GM21723 (cell line): ENCODE data around the gene SYCE3.

Experiments
- ATAC-seq: cut with Tn5 transposase; IDR thresholded peaks from one replicate; pipeline ENCODE4 v1.9.1; 2021; ENCODE audit warnings: mild to moderate bottlenecking, moderate library complexity; ENCODE audit not compliant: unreplicated experiment

The SYCE3 gene

DNA sequence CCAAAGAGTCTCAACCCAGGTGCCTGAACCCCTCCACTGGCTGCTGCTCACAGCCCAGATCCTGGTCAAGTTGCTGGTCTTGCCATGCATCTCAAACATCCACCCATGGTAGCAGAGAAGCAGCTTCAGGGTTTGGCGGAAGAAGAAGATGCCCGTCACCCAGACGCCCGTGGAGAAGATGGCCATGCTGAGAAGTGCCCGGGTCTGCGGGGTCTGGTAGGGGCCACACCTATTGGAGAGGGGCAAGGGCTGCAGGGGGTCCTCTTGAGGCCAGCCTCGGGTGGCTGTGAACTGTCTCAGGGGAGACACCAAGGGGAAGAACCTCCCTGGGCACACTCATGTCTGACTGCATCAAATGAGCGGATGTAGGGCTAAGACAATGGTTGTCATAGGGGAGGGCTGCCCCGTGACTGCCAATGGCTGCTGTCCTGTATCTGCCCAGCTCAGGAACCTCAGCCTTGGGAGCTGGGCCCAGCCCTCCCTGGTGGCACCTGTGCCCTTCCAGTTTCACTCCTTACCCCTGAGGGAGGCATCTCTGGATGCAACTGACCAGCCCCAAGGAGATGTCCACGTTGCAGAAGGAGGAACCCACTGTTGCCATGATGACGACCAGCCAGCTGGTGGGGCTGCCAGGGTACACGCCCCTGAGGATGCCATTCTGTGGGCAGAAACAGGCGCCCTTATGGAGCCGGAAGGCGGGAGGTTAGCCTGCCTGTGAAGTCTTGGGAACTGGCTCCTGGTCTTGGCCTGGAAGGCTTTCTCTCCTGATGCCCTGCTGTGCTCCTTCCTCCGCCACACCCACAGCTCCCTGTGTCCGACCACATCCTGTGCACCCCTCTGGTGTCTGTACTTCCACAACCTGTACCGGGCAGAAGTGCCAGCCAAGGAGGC lies 14.3 kb upstream of the SYCE3 start:
- ATAC-seq: no peak

DNA sequence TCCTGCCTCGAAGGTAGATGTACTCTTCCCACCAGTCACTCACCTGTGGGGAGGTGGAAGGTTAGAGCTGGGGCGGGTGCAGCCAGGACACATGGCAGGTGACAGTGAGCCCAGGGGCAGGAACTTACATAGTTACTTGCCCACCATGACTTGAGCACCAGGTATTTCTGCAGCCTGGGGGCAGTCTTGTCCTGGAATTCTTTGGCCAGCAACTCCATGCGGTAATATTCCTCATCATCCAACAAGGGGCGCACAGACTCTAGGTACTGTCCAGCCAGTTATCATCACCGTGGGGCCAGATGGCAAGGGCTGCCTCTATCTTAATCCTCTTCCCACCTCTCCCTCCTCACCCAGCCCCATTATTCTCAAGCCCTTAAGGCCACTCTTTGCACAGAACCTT lies 13.4 kb upstream of the SYCE3 start:
- no peak for ATAC-seq

DNA sequence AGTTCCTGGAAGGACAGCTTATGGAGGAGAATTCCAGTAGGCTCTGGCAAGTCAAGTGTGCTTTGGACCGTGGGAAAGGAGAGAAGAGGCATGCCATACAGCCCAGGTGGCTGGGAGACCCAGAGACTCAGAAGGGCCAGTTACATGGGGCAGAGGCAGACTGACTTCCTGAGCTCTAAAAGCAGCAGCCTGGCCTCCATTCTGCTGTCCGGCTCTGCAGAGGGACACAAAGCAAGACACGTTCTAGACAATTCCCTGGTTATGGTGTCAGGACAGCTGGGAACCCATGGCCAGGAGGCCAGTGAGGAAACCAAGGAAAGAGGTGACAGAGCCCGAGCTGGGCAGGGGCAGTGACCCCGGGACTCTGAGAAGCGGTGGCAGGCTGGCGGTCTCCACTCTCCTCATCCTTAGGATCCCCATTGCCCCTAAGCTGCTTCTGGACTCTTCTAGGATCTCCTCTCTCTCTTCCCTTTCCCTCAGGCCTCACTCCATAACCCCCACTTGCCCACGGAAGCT lies 12.8 kb upstream of the SYCE3 start:
- no peak for ATAC-seq

- ATAC-seq: no peak
These were observed 11.7 kb upstream of the SYCE3 start for GRCh38 chr22:50574383-50574755.

GRCh38 chr22:50573491-50574382 lies 11.0 kb upstream of the SYCE3 start:
- no peak for ATAC-seq

DNA sequence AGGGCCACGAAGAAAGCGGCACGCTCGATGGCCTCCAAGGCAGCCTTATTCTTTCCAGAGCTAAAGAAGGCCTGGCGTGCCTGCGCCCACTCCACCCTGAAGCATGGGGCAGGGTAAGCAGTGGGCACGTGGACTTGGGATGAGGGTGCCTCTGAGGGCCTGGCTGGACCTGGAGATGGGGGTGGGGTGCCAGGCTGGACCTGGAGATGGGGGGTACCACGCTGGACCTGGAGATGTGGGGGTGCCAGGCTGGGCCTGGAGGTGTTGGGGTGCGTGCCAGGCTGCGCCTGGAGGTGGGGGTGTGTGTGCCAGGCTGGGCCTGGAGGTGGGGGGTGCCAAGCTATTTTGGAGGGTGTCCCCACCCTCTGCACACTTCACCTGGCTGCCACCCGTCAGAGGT lies 10.2 kb upstream of the SYCE3 start:
- ATAC-seq: no peak

GRCh38 chr22:50571264-50572175 lies 8.8 kb upstream of the SYCE3 start:
- no peak for ATAC-seq

DNA sequence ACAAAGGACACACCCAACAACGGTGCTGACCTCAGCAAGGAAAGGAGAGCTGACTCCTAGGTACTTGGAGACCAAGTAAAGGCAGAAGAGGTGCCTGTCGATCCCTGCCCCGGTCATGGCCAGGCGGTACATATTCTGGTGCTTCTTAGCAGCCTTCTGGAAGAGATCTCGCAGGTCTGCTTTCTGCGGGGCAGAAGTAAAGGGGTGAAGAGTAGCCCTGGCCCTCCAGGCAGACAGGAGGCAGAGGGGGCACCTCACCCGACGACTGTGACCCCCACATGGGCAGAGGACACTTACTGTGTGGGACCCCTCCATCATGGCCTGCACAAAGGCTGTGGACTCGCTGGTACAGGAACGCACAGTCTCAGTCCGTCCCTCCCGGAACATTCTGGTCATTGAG lies 8.1 kb upstream of the SYCE3 start:
- ATAC-seq: no peak

GRCh38 chr22:50569896-50570535 lies 7.3 kb upstream of the SYCE3 start:
- ATAC-seq: no peak

DNA sequence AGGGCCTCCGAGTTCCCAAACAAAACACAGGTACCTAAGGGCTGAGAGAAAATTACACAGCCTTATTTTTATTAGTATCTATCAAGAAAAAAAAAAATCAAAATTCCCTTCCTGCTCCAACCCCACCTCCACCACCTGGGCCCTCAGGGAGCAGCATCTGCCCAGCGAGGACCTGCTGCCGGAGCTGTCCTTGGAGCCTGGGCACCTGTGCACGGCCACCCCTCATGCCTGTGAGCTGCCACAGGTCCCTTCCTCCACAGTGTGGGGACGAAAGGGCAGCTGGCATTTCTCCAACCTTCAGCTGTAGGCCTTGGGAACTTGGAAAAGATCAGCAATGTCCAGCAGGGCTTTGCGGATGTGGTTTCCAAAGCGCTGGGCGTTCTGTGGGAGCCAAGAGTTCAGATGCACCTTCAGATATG lies 6.3 kb upstream of the SYCE3 start:
- no peak for ATAC-seq

GRCh38 chr22:50568626-50569025 lies 5.9 kb upstream of the SYCE3 start:
- ATAC-seq: no peak

DNA sequence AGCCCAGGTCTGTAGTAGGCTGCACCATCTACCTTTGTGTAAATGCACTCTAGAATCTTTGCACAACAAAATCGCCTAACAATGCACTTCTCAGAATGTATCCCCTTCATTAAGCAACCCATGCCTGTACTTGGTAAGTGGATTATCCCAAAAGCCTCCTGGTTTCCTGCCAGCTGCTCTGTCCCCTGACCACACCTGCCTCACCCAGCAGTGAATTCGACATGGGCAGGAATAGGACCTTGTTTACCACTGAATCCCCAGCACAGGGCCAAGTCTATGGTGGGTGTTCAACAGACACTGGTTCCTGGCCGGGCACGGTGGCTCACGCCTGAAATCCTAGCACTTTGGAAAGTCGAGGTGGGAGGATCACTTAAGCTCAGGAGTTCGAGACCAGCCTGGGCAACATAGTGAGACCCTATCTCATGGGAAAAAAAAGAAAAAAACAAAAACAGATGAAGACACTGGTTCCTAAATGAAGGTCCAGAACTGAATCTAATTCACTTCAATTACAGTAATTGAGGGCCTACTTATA lies 5.1 kb upstream of the SYCE3 start:
- ATAC-seq: no peak

DNA sequence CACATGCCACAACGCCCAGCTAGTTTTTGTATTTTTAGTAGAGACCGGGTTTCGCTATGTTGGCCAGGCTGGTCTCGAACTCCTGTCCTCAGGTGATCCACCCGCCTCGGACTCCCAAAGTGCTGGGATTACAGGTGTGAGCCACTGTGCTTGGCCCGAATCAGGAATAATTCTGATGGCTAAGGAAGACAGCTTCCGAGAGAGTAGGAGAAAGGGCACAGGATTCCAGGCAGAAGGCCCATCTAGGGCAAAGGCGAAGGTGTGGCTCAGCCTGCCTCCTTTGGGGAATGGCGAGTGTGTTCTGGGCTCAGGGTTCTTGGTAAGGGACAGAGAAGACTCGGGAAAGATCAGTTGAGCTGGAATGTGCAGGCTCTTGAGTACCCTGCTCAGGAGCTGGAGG lies 1.6 kb upstream of the SYCE3 start:
- ATAC-seq: no peak

DNA sequence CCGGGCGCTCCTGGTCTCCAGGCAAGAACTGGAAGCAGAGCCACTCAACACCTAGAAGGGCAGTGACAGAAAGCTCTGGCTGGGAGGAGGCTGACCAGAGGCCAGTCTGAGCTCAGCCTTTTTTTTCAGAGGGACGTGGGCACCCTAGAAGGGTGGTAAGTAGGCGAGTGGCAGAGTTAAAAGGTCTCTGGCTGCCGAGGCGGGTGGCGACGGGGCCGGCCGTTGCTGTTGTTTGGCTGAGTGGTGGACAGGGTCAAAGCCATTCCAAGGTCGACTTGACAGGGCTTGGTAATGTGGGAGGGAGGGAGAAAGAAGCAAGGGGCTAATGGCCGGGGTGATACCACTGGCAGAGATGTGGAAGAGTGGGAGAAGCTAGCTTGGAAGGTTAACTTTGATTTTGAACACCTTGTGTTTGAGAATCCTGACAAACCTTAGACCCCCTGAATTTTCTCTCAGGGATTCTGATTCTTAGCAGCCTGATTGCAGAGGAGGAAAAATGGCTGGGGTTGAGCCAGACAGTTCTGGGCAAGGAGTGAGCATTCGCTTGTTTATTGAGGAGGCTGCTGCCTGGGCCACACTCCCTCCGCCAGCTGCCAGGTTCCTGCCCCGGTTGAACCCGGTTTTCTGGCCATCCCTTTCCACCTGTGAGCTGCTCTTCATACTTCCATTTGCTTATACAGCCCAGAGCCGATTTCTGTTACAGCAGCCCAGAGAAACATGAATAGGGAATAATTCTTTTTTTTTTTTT lies 868 bp upstream of the SYCE3 start:
- peak; percentile 11 for ATAC-seq

GRCh38 chr22:50561401-50562358 lies 1.0 kb downstream of the SYCE3 start:
- no peak for ATAC-seq

DNA sequence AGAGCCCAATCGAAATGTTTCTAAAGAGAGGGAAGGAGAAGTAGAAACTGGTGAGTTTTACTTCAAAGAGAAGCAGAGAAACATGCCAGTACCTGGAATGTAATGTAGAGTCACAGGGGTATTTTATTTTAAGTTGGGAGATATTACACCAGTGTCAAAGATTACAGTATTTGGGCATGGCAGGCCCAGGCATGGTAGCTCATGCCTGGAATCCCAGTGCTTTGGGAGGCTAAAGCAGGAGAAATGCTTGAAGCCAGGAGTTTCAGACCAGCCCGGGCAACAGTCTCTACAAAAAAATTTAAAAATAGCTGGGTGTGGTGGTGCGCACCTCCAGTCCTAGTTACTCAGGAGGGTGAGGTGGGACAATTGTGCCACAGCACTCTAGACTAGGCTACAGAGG lies 2.7 kb downstream of the SYCE3 start:
- no peak for ATAC-seq

- ATAC-seq: no peak
These were observed 6.0 kb downstream of the SYCE3 start for GRCh38 chr22:50556703-50557102.

- ATAC-seq: no peak
These were observed 9.4 kb downstream of the SYCE3 start for GRCh38 chr22:50553310-50553709.
